ENCODE measurements around the gene PLCB1.

DNA sequence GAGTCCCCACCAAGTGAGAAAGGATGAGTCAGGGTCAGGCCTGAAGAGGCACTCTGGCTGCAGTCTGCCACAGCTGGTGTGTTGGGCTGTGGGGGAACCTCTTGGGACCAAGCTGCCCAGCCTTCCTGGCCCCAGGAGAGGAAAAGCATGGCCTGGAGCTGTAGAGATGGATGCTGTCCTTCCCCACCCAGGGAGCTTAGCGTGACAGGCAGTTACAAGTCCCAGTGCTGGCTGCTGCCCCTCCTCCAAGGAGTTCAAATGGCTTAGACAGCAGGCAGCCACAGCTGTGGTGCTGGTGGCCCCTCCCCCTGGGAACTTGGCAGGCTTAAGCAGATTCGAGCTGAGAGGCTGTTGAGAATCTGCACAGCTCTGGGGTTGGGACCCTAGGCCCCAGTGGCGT lies 253.2 kb downstream of the PLCB1 start:
- TF ChIP-seq, protein P1, sequence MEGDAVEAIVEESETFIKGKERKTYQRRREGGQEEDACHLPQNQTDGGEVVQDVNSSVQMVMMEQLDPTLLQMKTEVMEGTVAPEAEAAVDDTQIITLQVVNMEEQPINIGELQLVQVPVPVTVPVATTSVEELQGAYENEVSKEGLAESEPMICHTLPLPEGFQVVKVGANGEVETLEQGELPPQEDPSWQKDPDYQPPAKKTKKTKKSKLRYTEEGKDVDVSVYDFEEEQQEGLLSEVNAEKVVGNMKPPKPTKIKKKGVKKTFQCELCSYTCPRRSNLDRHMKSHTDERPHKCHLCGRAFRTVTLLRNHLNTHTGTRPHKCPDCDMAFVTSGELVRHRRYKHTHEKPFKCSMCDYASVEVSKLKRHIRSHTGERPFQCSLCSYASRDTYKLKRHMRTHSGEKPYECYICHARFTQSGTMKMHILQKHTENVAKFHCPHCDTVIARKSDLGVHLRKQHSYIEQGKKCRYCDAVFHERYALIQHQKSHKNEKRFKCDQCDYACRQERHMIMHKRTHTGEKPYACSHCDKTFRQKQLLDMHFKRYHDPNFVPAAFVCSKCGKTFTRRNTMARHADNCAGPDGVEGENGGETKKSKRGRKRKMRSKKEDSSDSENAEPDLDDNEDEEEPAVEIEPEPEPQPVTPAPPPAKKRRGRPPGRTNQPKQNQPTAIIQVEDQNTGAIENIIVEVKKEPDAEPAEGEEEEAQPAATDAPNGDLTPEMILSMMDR (conservative IDR thresholded peaks at IDR 0.05; ENCODE audit: low read depth, low read length): no peak
- TF ChIP-seq EZH2 (IDR thresholded peaks at IDR 0.05; ENCODE audit: borderline replicate concordance, low read depth, low read length, poor library complexity, severe bottlenecking): no peak
